NAMALWA (cell line): ENCODE measurements around the gene HEXD.
A peak's percentile ranks its signal among the peaks of the same experiment; 100 is the strongest.

Experiments
- DNase-seq: peaks from one replicate; pipeline ENCODE4 v3.0.0-alpha.2; 2015; ENCODE audit warnings: low spot score

The HEXD gene

DNA sequence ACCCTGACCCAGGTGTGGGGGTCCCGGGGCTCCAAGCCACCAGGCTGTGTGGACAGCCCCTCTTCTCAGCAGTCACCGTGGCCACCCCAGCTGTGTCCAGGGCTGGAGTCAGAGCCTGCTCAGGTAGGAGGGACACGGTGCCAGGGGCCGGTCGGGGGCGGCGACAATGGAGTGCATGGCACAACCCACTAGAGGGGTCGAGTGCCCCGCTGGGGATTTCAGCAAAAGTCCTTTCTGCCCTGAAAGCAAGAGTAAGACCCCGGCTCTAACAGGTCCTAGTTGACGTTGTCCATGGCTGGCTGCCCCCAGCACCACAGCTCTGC lies 35.3 kb upstream of the HEXD start:
- no peak for DNase-seq

DNA sequence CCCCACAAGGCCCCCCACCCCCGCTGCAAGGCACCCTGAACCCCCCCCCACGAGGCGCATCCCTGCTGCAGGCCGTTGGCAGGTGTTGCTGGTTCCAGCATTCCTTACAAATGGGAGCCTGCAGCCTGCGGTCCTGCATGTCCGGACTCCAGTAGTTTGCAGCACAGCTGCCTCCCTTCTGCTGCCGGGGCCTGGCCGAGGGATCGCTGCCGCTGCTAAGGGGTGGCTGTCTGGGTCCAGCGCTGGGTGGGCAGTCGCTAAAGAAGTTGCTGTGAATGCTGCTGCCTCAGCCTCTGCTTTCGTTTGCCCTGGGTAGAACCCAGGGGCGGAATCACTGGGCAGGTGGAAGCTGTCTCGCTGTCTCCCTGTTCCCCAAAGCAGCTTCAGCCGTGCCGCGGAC lies 34.7 kb upstream of the HEXD start:
- no peak for DNase-seq

DNA sequence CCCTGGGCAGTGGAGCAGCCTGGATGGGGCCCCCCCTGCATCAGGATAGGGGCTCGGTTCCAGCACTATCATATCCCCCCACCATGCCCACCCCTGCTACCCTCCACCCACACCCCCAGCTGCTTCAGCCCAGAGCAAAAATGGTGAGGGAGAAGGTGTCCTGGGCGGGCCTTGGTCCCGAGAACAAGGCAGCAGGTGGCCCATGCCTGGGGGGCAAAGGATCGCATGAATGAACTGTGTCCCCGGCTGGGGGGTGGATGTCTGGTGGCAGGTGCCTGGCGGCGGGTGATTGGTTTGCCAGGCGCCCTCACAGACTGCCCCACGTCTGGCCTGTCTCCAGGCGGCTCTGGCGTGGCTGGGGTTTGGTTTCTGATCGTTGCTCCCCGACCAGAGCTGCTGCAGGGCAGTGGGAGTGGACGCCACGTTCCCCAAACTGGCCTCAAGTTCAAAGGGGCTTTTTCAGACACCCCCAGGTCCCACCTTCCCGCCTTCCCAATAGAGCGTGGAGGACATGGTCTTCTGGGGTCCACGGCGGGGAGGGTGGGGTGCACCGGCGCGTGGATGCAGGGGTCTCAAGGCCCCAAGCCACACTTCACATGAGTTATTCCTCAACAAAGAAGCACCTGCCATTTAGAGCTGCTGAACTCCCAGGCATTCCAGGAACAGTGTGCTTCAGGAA lies 34.0 kb upstream of the HEXD start:
- DNase-seq = peak; percentile 43

DNA sequence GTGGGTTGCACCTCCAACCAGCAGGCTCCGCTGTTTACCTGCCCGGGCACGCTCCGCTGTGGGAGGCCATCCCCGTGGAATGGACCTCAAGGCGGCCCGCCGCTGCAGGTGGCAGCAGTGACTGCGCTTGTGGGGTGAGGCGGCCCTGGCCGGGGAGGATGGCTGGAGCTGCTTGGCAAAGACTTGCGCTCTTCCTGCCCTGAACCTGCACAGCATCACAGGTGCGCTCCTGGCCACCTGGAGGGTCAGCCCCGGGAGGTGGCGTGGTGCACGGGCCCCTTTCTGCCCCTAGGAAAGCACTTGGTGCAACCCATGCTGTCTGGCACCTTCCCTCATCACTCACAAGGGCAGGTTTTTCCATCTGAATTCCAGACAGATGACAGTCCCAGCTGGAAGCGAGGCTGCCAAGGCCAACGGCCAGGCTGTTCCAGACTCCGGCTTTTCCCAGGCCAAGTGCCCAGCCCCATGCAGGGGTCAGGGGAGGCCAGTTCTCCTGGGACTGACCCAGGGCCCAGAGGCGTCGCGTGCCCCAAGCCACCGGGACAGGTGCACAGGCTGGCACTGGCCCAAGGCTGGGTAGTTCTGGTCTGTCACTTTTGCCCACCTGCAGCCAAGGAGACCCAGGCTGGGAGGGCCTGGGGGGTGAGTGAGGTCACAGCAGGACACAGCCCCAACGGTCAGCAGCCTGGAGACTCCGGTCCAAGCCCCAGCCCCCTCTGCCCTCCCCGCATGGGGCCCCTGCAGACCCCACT lies 33.2 kb upstream of the HEXD start:
- DNase-seq = no peak

DNA sequence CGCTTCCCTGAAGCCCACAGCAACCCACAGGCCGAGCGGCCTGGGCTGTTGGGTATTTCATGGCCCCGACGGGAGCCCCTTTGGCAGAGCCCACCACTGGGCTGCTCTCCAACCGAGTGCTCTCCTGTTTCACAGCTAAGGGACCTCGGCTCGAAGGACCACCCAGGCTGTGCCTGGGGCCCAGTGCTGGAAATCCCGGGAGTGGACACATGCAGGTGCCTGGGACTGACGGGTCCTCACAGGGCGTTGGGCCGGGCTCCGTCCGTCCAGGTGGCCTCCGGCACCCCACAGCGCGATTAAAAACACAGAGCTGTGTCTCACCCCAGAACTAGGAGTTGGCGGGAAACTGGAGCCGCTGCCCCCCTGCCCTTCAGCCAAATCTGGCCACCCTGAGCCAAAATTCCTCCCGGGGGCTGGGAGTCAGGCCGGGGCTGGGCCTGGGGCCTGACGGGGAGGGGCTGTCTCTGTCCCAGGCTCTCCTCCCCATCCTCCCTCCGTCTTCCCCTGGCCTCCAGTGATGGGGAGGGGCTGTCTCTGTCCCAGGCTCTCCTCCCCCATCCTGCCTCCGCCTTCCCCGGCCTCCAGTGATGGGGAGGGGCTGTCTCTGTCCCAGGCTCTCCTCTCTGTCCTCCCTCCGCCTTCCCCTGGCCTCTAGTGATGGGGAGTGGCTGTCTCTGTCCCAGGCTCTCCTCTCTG lies 32.4 kb upstream of the HEXD start:
- no peak for DNase-seq

GRCh38 chr17:82386255-82386831 lies 31.8 kb upstream of the HEXD start:
- no peak for DNase-seq

DNA sequence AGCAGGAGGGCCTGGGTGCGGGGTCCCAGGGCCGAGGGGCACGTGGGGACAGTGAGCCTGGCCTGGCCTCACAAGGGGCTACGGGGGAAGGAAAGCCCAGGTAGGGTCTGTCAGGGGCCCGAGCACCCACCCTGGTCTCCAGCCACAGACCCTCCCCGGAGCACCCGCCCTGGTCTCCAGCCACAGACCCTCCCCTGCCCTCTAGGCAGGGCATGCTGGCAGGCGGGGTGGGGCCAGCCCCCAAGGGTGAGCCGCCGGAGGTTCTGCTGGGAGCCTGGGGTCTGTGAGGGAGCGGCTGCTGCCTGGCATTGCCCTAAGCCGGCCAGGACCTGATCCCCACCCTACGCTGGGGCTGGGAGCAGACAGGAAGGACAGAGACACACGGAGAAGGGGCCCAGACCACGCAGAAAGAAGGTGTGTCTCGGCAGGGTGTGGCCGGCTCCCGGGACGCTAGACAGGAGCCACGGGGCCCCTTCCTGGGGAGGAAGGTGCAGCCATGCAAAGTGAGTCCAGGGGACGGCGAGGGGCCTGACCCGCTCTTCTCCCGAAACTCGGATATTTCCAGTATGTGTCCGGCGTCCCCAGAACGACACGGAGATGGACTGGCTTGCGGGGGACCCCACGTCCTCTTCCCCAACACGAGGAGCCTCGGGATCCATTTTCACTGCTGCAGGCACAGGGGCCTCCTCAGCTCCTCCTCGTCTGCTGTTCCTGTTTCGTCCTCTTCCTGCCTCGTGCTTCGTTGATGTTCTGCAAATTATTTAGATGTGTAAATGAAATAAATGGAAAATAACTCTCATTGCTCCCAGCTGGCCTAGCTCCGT lies 31.1 kb upstream of the HEXD start:
- no peak for DNase-seq

- no peak for DNase-seq
Measured at GRCh38 chr17:82387705-82388106, 30.4 kb upstream of the HEXD start.

GRCh38 chr17:82388223-82388921 lies 29.8 kb upstream of the HEXD start:
- DNase-seq = no peak

DNA sequence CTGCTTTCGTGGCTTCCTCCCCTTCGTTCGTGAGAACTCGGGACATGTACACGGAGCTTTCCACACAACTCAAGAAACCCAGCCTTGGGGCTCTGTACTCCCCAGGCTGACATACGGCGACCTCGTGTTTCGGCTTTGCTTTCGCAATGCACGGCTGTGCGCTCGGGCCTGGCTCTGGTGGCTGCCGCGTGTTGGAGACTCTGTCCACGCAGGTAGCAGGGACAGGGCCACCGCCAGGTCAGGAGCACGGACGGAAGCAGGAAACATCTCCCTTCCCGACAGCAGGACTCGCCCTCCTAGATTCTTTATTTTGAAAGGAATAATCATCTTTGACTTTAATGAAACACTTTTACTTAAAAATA lies 29.2 kb upstream of the HEXD start:
- no peak for DNase-seq

DNA sequence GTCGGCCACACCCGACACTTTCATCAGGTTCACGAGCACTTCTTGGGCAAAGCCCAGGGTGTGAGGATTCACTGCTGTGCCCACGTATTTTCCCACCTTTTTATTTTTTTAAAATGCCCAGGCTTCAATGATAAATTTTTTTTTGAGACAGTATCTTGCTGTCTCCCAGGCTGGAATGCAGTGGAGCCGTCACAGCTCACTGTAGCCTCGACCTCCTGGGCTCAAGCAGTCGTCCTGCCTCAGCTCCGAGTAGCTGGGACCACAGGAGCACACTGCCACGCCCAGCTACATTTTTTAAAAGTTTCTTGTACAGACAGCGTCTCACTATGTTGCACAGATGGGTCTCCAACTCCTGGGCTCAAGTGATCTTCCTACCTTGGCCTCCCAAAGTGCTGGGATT lies 28.8 kb upstream of the HEXD start:
- DNase-seq = no peak

DNA sequence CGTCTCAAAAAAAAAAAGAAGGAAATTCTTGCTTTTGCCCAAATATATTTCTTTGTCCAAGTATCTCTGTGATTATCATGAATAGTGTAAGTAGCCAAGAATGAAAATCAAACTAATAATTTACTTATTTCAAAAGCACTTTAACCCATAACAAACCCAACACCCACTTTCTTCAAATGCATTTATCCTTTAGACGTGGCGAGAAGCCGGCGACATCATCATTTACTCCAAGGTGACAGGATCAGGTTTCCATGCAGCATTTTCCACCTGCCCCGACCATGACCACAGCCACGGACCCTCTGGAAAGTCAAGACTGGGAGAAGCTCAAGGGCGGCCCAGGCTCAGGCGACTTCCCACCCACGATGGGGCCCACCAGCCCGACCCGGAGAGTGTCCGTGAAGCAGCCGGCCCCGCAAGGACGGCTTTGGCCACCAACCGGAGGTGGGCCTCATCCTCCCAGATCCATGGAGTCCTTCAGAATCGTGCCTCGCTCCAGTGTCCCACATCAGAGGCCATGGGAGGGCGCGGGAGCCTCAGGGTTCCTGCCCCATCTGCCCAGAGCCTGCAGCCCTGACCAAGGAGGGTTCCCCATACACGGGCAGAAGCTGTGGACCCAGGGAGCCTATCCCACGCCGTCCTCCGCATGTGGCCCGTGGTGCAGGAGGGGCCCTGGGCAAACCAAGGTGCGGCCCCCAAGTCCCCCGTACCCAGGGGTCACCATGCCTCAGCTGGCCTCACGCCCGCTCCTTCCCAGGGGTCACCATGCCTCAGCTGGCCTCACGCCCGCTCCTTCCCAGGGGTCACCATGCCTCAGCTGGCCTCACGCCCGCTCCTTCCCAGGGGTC lies 27.9 kb upstream of the HEXD start:
- DNase-seq = no peak

DNA sequence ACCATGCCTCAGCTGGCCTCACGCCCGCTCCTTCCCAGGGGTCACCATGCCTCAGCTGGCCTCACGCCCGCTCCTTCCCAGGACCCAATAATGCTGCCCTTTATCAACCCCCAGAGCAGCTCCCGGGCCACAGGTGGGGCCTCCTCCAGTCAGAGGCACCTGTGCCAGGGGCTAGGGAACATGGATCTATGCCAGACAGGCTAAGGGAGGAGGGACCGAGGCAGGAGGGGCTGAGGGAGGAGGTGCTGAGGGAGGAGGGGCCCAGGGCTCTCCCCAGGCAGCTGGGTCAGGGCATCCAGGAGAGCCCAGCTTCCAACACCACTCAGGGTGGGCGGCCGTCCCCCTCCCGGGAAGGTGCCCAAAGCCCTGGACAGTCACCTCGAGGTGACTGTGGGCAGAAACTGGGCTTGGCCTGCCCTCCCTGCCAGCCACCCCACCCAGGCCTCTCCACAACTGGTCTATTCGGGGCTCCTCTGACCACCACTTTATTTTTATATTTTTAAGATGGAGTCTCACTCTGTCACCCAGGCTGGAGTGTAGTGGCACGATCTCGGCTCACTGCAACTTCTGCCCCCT lies 27.2 kb upstream of the HEXD start:
- no peak for DNase-seq

- no peak for DNase-seq
Measured at GRCh38 chr17:82391496-82392066, 26.6 kb upstream of the HEXD start.

GRCh38 chr17:82392209-82392920 lies 25.8 kb upstream of the HEXD start:
- DNase-seq = no peak

DNA sequence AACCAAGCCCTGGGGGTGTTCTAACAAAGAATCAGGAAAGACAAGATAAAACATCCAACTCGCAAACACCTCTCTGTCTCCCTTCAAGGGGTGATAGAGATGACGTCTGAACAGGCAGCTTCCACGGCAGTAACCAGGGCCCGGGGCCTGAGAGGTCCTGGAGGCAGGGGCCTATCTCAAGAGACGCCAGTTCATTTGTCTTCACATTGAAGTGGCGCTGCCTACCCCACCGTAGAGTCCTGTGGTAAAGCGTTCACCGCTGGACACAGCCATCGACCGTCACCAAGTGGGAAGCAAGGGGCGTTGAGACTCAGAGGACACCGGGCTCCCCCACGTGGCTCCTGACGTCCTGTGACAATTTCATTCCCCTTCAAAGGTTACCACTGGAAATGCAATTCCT lies 25.2 kb upstream of the HEXD start:
- no peak for DNase-seq

DNA sequence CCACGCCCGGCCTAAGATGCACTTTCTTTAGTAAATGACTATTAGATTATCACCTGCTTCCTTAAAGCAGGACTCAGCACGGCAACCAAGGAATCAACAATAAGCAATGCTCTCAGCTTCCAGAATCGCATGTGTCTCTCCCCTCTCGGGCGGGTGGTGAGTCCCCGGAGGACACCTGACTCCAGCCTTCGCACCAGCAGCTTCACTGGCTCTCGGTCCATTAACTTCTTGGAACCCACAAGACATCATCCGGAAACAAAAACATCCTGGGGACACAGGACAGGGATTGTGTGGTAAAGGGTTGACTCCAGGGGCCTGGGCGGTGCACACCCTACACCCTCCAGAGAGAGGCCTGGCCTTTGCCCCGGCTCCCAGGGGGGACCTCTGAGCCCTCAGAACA lies 23.9 kb upstream of the HEXD start:
- DNase-seq = no peak

DNA sequence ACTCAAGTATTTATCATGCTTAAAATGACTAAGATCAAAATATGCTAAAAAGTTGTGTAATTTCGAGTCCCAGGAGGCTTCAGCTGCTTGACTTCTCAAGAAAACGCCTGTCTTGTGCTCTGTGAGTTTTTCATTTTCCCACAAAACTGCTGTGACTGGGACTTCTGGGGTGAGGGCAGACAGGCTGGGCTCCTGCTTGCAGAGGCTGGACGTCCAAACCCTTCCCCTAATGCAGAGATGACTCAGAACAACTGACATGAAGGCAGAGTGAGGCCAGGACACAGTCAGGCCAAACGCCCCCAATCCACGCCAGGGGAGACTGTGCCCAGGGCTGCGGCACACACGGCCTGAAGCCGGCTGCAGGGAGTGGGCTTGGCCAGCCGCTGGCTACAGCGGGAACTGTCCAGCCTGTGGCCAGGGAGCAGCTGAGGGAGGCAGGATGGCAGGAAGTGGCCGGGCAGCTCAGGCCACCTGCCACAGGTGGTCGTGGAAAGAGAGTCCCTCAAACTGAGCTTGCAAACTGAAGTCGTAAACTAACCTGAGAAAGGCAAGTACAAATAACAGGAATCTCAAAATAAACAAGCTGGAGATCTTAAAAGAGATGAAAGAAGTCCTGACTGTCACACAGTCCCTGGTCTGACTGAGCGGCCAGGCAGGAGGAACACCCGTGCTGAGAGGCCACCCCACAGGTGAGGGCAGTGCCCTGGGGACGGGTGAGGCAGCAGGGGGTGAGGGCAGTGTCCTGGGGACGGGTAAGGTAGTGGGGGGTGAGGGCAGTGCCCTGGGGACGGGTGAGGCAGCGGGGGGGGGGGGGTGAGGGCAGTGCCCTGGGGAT lies 21.3 kb upstream of the HEXD start:
- no peak for DNase-seq
